Neural progenitor cell (in vitro differentiated cells): ENCODE data around the gene SLC25A34. TPM values are rescaled to one million over a fixed set of nuclear protein-coding genes. Genes with fewer than 3 reads are reported as not detected.

Experiments
- DNase-seq: peaks from one replicate; pipeline ENCODE4 v3.0.0-alpha.2; 2016; ENCODE audit warnings: low spot score
- H2AFZ ChIP-seq: fragments of 200-600 bp; sonication (generic); replicated peaks from 2 replicates; pipeline ENCODE4 v1.6.1; 2016; ENCODE audit warnings: antibody characterized with exemption
- H3F3A ChIP-seq: fragments of 200-600 bp; sonication (generic); 2 replicates; pipeline ENCODE4 v1.6.1; 2016; ENCODE audit warnings: antibody characterized with exemption, low read depth
- H3K27ac ChIP-seq: fragments of 200-600 bp; sonication (generic); 2 replicates; pipeline ENCODE4 v1.5.1; 2016; ENCODE audit warnings: mild to moderate bottlenecking
- H3K27me3 ChIP-seq: fragments of 200-600 bp; sonication (generic); 2 replicates; pipeline ENCODE4 v1.6.1; 2016; ENCODE audit warnings: mild to moderate bottlenecking, moderate library complexity
- H3K36me3 ChIP-seq: fragments of 200-600 bp; sonication (generic); 2 replicates; pipeline ENCODE4 v1.5.1; 2016
- H3K4me1 ChIP-seq: fragments of 200-600 bp; sonication (generic); 2 replicates; pipeline ENCODE4 v1.6.1; 2016; ENCODE audit warnings: mixed run types
- H3K4me2 ChIP-seq: fragments of 200-600 bp; sonication (generic); 2 replicates; pipeline ENCODE4 v1.6.1; 2016
- H3K4me3 ChIP-seq: fragments of 200-600 bp; sonication (generic); 2 replicates; pipeline ENCODE4 v1.5.1; 2016
- H3K79me2 ChIP-seq: fragments of 200-600 bp; sonication (generic); 2 replicates; pipeline ENCODE4 v1.6.1; 2016; ENCODE audit warnings: low read depth
- H3K9ac ChIP-seq: fragments of 200-600 bp; sonication (generic); 2 replicates; pipeline ENCODE4 v1.6.1; 2016
- H3K9me3 ChIP-seq: fragments of 200-600 bp; sonication (generic); 2 replicates; pipeline ENCODE4 v1.5.1; 2016; ENCODE audit warnings: low read depth
- H4K20me1 ChIP-seq: fragments of 200-600 bp; sonication (generic); 2 replicates; pipeline ENCODE4 v1.6.1; 2016; ENCODE audit warnings: low read depth
- H3K27ac Mint-ChIP-seq: 3 replicates; pipeline ENCODE4 v1.8.0; 2021; ENCODE audit warnings: mixed read lengths
- H3K27me3 Mint-ChIP-seq: 2 replicates; pipeline ENCODE4 v1.8.0; 2022; ENCODE audit warnings: low read depth, mild to moderate bottlenecking, inconsistent platforms, moderate library complexity, mixed read lengths; ENCODE audit not compliant: insufficient read depth
- H3K36me3 Mint-ChIP-seq: 3 replicates; pipeline ENCODE4 v1.8.0; 2021; ENCODE audit warnings: mixed read lengths
- H3K4me1 Mint-ChIP-seq: 3 replicates; pipeline ENCODE4 v1.8.0; 2021; ENCODE audit warnings: mixed read lengths
- H3K4me3 Mint-ChIP-seq: 3 replicates; pipeline ENCODE4 v1.8.0; 2021; ENCODE audit warnings: mild to moderate bottlenecking, moderate library complexity, mixed read lengths
- H3K9me3 Mint-ChIP-seq: 3 replicates; pipeline ENCODE4 v1.8.0; 2020; ENCODE audit warnings: mixed read lengths
- CTCF ChIP-seq: fragments of 200-600 bp; sonication (generic); IDR thresholded peaks from 2 replicates; pipeline ENCODE4 v1.5.1; 2017; ENCODE audit warnings: antibody characterized with exemption, mild to moderate bottlenecking
- EZH2 ChIP-seq: fragments of 200-600 bp; sonication (generic); IDR thresholded peaks from 2 replicates; pipeline ENCODE4 v1.6.1; 2017; ENCODE audit warnings: antibody characterized with exemption, mild to moderate bottlenecking, moderate library complexity
- EZH2phosphoT487 ChIP-seq: fragments of 200-600 bp; sonication (generic); IDR thresholded peaks from 2 replicates; pipeline ENCODE4 v1.6.1; 2017; ENCODE audit warnings: antibody characterized with exemption
- total RNA-seq: library from RNA; depleted of rRNA; stranded (reverse); fragments of >200 nt; gene quantifications from 2 replicates; pipeline ENCODE4 v1.2.3, GENCODE V29; 2015; ENCODE audit warnings: low replicate concordance

Gene SLC25A34
- total RNA-seq, 1 donor from 2014 or later = 0.34 TPM

- Mint-ChIP-seq H3K27ac (peak overlapping the region; percentile 82), H3K9me3 (no peaks in the 10 kb centered on the region), H3K36me3 (peaks cover 3% of the 10 kb centered on the region), H3K27me3 (peaks cover 3% of the 10 kb centered on the region), H3K4me3 (peak overlapping the region; percentile 21), H3K4me1 (peaks cover 22% of the 10 kb centered on the region)
- Histone ChIP-seq H3K4me1 (peaks cover 9% of the 10 kb centered on the region), H3K27ac (no peak overlapping the region), H3K9me3 (no peaks in the 10 kb centered on the region), H3K27me3 (no peaks in the 10 kb centered on the region), H3K4me2 (no peak overlapping the region), H2AFZ (no peak overlapping the region), H3F3A (peaks cover 4% of the 10 kb centered on the region), H4K20me1 (no peaks in the 10 kb centered on the region), H3K79me2 (no peaks in the 10 kb centered on the region), H3K4me3 (no peak overlapping the region), H3K36me3 (no peaks in the 10 kb centered on the region), H3K9ac (no peak overlapping the region)
- DNase-seq = no peak
- TF ChIP-seq CTCF (no peak), EZH2phosphoT487 (no peak), EZH2 (no peak)
These were observed 1.6 kb downstream of the SLC25A34 start for GRCh38 chr1:15737324-15738319.

GRCh38 chr1:15738416-15739113 lies 2.5 kb downstream of the SLC25A34 start:
- Histone ChIP-seq H3K27me3 (no peaks in the 10 kb centered on the region), H4K20me1 (no peaks in the 10 kb centered on the region), H3K36me3 (no peaks in the 10 kb centered on the region), H3K79me2 (no peaks in the 10 kb centered on the region), H2AFZ (no peak overlapping the region), H3K4me2 (no peak overlapping the region), H3K27ac (no peak overlapping the region), H3K4me1 (peaks cover 9% of the 10 kb centered on the region), H3F3A (peaks cover 4% of the 10 kb centered on the region), H3K9me3 (no peaks in the 10 kb centered on the region), H3K9ac (no peak overlapping the region), H3K4me3 (no peak overlapping the region)
- Mint-ChIP-seq H3K27me3 (peaks cover 3% of the 10 kb centered on the region), H3K27ac (no peak overlapping the region), H3K4me1 (peaks cover 22% of the 10 kb centered on the region), H3K9me3 (no peaks in the 10 kb centered on the region), H3K36me3 (no peaks in the 10 kb centered on the region), H3K4me3 (no peak overlapping the region)
- TF ChIP-seq EZH2phosphoT487 (no peak), EZH2 (no peak), CTCF (no peak)
- no peak for DNase-seq

- Histone ChIP-seq H3K27me3 (no peaks in the 10 kb centered on the region), H2AFZ (no peak overlapping the region), H3K79me2 (no peaks in the 10 kb centered on the region), H4K20me1 (no peaks in the 10 kb centered on the region), H3K9me3 (no peaks in the 10 kb centered on the region), H3K4me2 (no peak overlapping the region), H3K36me3 (no peaks in the 10 kb centered on the region), H3K4me1 (peaks cover 9% of the 10 kb centered on the region), H3K4me3 (no peak overlapping the region), H3F3A (peaks cover 4% of the 10 kb centered on the region), H3K27ac (no peak overlapping the region), H3K9ac (no peak overlapping the region)
- TF ChIP-seq EZH2phosphoT487 (no peak), EZH2 (no peak)
- Mint-ChIP-seq H3K36me3 (no peaks in the 10 kb centered on the region), H3K9me3 (no peaks in the 10 kb centered on the region), H3K4me3 (no peak overlapping the region), H3K27ac (peak overlapping the region; percentile 91), H3K4me1 (peaks cover 22% of the 10 kb centered on the region), H3K27me3 (peaks cover 3% of the 10 kb centered on the region)
- no peak for DNase-seq
These were observed 3.2 kb downstream of the SLC25A34 start for GRCh38 chr1:15739259-15739658.
